H54 (cell line): ENCODE results near the gene ORC2.
A peak's percentile ranks its signal among the peaks of the same experiment; 100 is the strongest.

ENCODE experiments used
- DNase-seq: peaks from one replicate; pipeline ENCODE4 v3.0.0; 2011; ENCODE audit warnings: low spot score, mixed read lengths; ENCODE audit not compliant: insufficient read length
- FAIRE-seq: peaks from 3 replicates; lab custom pipeline; 2011; peaks lifted over from hg19 to GRCh38; lab: Jason Lieb, UNC
- POLR2A ChIP-seq: IDR thresholded peaks from 2 replicates; pipeline ENCODE4 v1.6.1; 2011; ENCODE audit warnings: low read depth, mild to moderate bottlenecking, low read length

Gene ORC2

DNA sequence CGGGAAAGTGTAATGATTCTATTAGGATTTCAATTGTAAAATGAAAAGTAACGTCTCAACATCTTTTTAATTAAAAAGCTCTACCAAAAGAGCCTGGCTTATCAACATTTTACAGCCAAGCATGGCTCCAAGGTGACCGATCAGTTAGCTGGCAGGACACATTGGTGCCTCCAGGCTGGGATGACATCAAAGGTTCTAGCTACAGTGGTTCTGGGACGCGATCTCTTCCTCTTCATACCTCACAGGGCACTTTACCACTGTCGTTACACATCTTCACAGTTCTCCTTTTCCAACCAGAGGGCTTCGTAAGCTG is 693 bp downstream of the ORC2 start:
- FAIRE-seq (no peak), DNase-seq (no peak)
- TF ChIP-seq POLR2A = no peak

DNA sequence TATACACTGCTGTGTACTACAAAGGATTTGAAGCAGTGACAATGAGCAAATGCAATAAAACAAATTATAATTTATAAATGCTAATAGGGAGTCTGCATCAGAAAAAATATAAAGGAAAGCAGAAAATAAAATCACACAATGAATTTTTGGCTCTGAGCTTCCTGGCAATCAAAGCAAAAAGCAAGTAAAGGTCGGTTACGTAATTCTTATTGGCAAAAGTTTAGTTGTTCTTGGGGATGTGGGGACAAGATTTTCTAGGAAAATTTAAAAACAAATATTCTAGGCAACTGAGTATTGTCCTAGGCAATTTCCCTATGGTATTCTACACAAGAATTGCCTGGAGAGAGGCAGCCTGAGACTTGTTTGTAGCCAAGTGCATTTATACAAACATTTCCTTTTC is 1.8 kb downstream of the ORC2 start:
- TF ChIP-seq POLR2A = no peak
- DNase-seq (no peak), FAIRE-seq (no peak)

GRCh38 chr2:200950378-200950777 is 13.1 kb downstream of the ORC2 start:
- DNase-seq (no peak), FAIRE-seq (no peak)
- TF ChIP-seq POLR2A = no peak

DNA sequence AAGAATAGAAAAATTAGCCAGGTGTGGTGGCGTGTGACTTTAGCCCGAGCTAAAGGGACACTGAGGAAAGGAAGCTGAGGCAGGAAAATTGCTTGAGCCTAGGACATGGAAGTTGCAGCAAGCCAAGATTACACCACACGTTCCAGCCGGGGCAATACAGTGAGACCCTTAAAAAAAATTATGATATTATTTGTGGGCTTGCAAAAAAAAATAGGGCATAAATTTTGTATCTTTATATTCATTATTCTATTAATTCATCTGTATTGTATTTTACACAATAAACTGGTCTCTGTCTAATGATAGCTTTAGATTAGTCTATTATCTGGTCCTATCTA is 18.1 kb downstream of the ORC2 start:
- TF ChIP-seq POLR2A = no peak
- FAIRE-seq (no peak), DNase-seq (no peak)

DNA sequence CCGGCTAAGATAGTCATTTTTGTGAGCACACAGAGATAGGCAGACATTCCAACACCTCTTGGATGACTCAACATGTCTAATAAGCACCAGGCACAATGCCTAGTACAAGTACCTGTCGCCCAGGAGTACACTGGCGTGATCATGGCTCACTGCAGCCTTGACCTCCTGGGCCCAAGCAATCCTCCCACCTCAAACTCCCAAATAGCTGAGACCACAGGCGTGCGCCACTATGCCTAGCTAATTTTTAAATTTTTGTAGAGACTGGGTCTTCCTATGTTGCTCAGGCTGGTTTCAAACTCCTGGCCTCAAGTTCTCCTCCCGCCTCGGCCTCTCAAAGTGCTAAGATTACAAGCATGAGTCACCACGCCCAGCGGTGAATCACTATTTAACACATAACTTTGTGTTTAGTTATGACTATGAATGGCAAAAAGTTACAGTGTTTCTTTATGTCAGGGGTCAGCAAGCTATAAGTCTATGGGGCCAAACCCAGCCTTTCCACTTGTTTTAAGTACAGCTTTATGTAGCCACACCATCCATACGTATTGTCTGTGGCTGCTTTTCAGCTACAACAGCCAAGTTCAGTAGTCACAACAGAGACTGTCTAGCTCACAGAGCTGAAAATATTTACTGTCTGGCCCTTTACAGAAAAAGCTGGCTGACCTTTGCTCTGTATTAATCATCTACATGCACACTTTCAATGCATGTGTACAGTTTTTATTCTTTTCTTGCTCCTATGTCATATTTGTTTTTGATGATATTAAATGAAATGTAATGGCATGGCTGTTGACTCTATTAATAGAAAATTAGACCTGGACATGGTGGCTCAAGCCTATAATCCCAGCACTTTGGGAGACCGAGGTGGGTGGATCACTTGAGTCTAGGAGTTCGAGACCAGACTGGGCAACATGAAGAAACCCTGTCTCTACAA is 18.7 kb downstream of the ORC2 start:
- FAIRE-seq = peak; percentile 98
- DNase-seq = peak; percentile 29
- no peak for TF ChIP-seq POLR2A

- no peak for DNase-seq
- TF ChIP-seq POLR2A = no peak
These were observed 19.8 kb downstream of the ORC2 start for GRCh38 chr2:200943527-200944105.

GRCh38 chr2:200939832-200940231 is 23.6 kb downstream of the ORC2 start:
- TF ChIP-seq POLR2A = no peak
- DNase-seq (no peak), FAIRE-seq (no peak)

More at GRCh38 chr2:200943527-200944105, 19.8 kb downstream of the ORC2 start:
- no peak for FAIRE-seq

DNA sequence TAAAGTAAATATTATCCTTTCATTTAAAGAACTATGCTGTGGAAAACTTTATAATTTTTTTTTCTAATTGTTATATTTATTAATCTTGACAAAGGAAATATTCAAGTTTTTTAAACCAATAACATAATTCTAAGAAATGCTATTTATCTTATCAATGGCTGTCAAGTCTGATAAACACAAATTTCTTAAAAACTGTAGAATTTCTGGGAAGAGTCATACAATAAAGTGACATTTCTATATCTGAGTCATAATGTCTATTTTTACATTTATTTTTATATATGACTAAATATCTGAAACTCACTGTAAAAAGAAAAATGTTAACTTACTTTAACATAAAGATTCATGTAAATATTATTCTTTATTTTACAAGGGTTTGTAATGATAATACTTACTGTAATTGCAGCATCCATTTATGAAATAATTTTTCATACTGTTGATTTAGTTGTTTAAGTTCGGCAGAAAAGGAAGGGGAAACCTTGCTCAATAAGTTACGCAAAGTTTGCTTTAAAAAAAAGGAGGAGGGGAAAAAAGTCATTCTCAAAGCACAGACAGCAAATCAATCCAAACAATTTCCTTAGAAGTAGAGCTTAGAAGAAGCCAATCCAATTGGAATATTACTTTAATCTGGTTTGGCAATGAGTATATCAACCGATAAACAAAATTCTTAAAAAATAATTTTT is 32.4 kb downstream of the ORC2 start:
- DNase-seq = no peak
- no peak for FAIRE-seq
- no peak for TF ChIP-seq POLR2A

GRCh38 chr2:200929334-200930249 is 33.9 kb downstream of the ORC2 start:
- DNase-seq (peak; percentile 45), FAIRE-seq (peak; percentile 80)
- no peak for TF ChIP-seq POLR2A

DNA sequence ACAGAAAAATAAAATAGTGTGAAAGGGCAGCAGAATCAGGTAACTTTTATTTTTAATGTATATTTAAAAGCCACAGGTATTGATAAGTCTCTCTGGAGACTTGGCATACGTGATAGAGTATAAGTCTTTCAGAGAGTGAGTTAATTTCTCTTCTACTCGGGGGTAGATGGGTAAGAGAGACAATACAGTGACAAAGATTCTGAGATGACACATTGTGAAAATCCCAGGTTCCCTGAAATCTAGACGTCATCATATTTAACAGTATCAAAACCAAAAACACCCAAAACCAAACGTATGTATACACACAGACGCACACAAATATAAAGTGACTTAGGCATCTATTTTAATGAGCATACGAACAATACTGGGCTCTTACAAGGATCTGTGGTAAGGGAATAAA is 41.0 kb downstream of the ORC2 start:
- DNase-seq (no peak), FAIRE-seq (no peak)
- no peak for TF ChIP-seq POLR2A

GRCh38 chr2:200913654-200914053 is 49.8 kb downstream of the ORC2 start:
- peak; percentile 22 for DNase-seq
- peak; percentile 84 for FAIRE-seq
- TF ChIP-seq POLR2A = no peak

- DNase-seq = no peak
- no peak for TF ChIP-seq POLR2A
- no peak for FAIRE-seq
These were observed 53.5 kb downstream of the ORC2 start for GRCh38 chr2:200909958-200910357.

- no peak for TF ChIP-seq POLR2A
- peak; percentile 90 for FAIRE-seq
- peak; percentile 43 for DNase-seq
These were observed 57.7 kb downstream of the ORC2 start for GRCh38 chr2:200905618-200906296.
